Thymus (tissue), 11 donors: ENCODE results near the gene SEC22A. TPM values are rescaled to one million over a fixed set of nuclear protein-coding genes. Genes with fewer than 3 reads are reported as not detected.

ENCODE experiments used
- DNase-seq, 9 donors: peaks; one replicate each; pipeline ENCODE4 v3.0.0-alpha.2; 2013; ENCODE audit warnings: low spot score in 9 of 9, low read depth in 6 of 9, missing footprints in 1 of 9
- H3K27ac ChIP-seq, 2 donors: one replicate each; pipeline ENCODE4 v1.5.1; 2013; ENCODE audit warnings: control low read depth in 1 of 2, low read depth in 1 of 2, low read length in 1 of 2, mild to moderate bottlenecking in 1 of 2, moderate library complexity in 1 of 2
- H3K27me3 ChIP-seq, 2 donors: one replicate each; pipeline ENCODE4 v1.5.1; 2013; ENCODE audit warnings: low read length in 1 of 2; ENCODE audit not compliant: control insufficient read depth in 2 of 2, insufficient read depth in 1 of 2
- H3K36me3 ChIP-seq, 2 donors: one replicate each; pipeline ENCODE4 v1.5.1; 2013; ENCODE audit warnings: low read length in 1 of 2, mild to moderate bottlenecking in 1 of 2, moderate library complexity in 1 of 2; ENCODE audit not compliant: control insufficient read depth in 2 of 2, insufficient read depth in 2 of 2
- H3K4me1 ChIP-seq, 2 donors: one replicate each; pipeline ENCODE4 v1.5.1; 2013; ENCODE audit warnings: low read length in 2 of 2; ENCODE audit not compliant: control insufficient read depth in 2 of 2, insufficient read depth in 2 of 2
- H3K4me3 ChIP-seq, 2 donors: one replicate each; pipeline ENCODE4 v1.5.1; 2013; ENCODE audit warnings: low read length in 2 of 2, control low read depth in 1 of 2, mild to moderate bottlenecking in 1 of 2
- H3K9me3 ChIP-seq, 2 donors: one replicate each; pipeline ENCODE4 v1.5.1; 2013; ENCODE audit warnings: low read length in 1 of 2, mild to moderate bottlenecking in 1 of 2; ENCODE audit not compliant: control insufficient read depth in 2 of 2, insufficient read depth in 1 of 2
- WGBS: extraction: QIAGEN DNeasy Blood & Tissue Kit; methylation state at CpG from one replicate; pipeline ENCODE4 v1.1.7; 2013; 5-methylcytosine and 5-hydroxymethylcytosine counted together
- polyA plus RNA-seq: library from polyadenylated mRNA; stranded (reverse); fragments of 200-250 nt; gene quantifications from one replicate; pipeline ENCODE4 v1.2.3, GENCODE V29; 2013
- total RNA-seq: library from RNA; stranded (reverse); fragments of 120-200 nt; gene quantifications from one replicate; pipeline ENCODE4 v1.2.4, GENCODE V29; 2013
- donor health status: healthy.

SEC22A gene
- total and polyA plus RNA-seq, 2 donors, result 15.8 to 23.2 TPM

GRCh38 chr3:123299581-123299980 lies 97.8 kb downstream of the SEC22A start:
- H3K9me3 ChIP-seq, result no peaks in the 10 kb centered on the region
- no peak for DNase-seq
- no peaks in the 10 kb centered on the region for H3K4me1 ChIP-seq
- no peaks in the 10 kb centered on the region for H3K27me3 ChIP-seq
- H3K4me3 ChIP-seq, result no peak overlapping the region
- 71% methylated on average over 8 of the region's 8 CpGs for WGBS
- no peak overlapping the region for H3K27ac ChIP-seq
- no peaks in the 10 kb centered on the region for H3K36me3 ChIP-seq

- 97% methylated on average over 16 of the region's 16 CpGs for WGBS
- no peaks in the 10 kb centered on the region for H3K36me3 ChIP-seq
- no peaks in the 10 kb centered on the region for H3K9me3 ChIP-seq
- no peak for DNase-seq
- H3K4me3 ChIP-seq, result no peak overlapping the region
- H3K27me3 ChIP-seq, result no peaks in the 10 kb centered on the region
- no peaks in the 10 kb centered on the region for H3K4me1 ChIP-seq
- no peak overlapping the region for H3K27ac ChIP-seq
Measured at GRCh38 chr3:123300056-123300455, 98.3 kb downstream of the SEC22A start.

- H3K4me1 ChIP-seq, result no peaks in the 10 kb centered on the region
- H3K36me3 ChIP-seq, result no peaks in the 10 kb centered on the region
- no peak overlapping the region for H3K27ac ChIP-seq
- H3K27me3 ChIP-seq, result peaks cover 0 to under 1% of the 10 kb centered on the region in 2 donors
- no peaks in the 10 kb centered on the region for H3K9me3 ChIP-seq
- H3K4me3 ChIP-seq, result no peak overlapping the region
- 90% methylated on average over 8 of the region's 8 CpGs for WGBS
- no peak for DNase-seq
Measured at GRCh38 chr3:123300583-123300982, 98.8 kb downstream of the SEC22A start.

- no peak for DNase-seq
- H3K36me3 ChIP-seq, result no peaks in the 10 kb centered on the region
- 69% methylated on average over 4 of the region's 4 CpGs for WGBS
Measured at GRCh38 chr3:123301331-123302184, 99.8 kb downstream of the SEC22A start.

GRCh38 chr3:123302961-123303360 lies 101.2 kb downstream of the SEC22A start:
- no peaks in the 10 kb centered on the region for H3K4me1 ChIP-seq
- WGBS, result 85% methylated on average over 14 of the region's 14 CpGs
- no peak overlapping the region for H3K4me3 ChIP-seq
- no peaks in the 10 kb centered on the region for H3K36me3 ChIP-seq
- no peaks in the 10 kb centered on the region for H3K9me3 ChIP-seq
- no peak for DNase-seq
- no peak overlapping the region for H3K27ac ChIP-seq
- peaks cover 0 to 3% of the 10 kb centered on the region in 2 donors for H3K27me3 ChIP-seq

More at GRCh38 chr3:123301331-123302184, 99.8 kb downstream of the SEC22A start:
- Histone ChIP-seq H3K4me1 (no peaks in the 10 kb centered on the region), H3K27me3 (peaks cover 0 to 3% of the 10 kb centered on the region in 2 donors), H3K27ac (no peak overlapping the region), H3K4me3 (no peak overlapping the region), H3K9me3 (no peaks in the 10 kb centered on the region)

GRCh38 chr3:123303976-123304560 lies 102.3 kb downstream of the SEC22A start:
- DNase-seq, result no peak
- Histone ChIP-seq H3K4me1 (no peaks in the 10 kb centered on the region), H3K4me3 (no peak overlapping the region), H3K9me3 (no peaks in the 10 kb centered on the region), H3K36me3 (no peaks in the 10 kb centered on the region), H3K27me3 (peaks cover 0 to 3% of the 10 kb centered on the region in 2 donors), H3K27ac (no peak overlapping the region)
- 94% methylated on average over 15 of the region's 15 CpGs for WGBS

- 98% methylated on average over 2 of the region's 2 CpGs for WGBS
- no peaks in the 10 kb centered on the region for H3K9me3 ChIP-seq
- no peak overlapping the region for H3K4me3 ChIP-seq
- no peaks in the 10 kb centered on the region for H3K4me1 ChIP-seq
- peaks cover 0 to 3% of the 10 kb centered on the region in 2 donors for H3K27me3 ChIP-seq
- no peaks in the 10 kb centered on the region for H3K36me3 ChIP-seq
- H3K27ac ChIP-seq, result no peak overlapping the region
- no peak for DNase-seq
Measured at GRCh38 chr3:123305192-123305591, 103.4 kb downstream of the SEC22A start.

- Histone ChIP-seq H3K4me1 (peaks cover 0 to 3% of the 10 kb centered on the region in 2 donors), H3K9me3 (no peaks in the 10 kb centered on the region), H3K27me3 (peaks cover 0 to 6% of the 10 kb centered on the region in 2 donors), H3K36me3 (no peaks in the 10 kb centered on the region), H3K27ac (no peak overlapping the region), H3K4me3 (no peak overlapping the region)
- 94% methylated on average over 5 of the region's 5 CpGs for WGBS
- no peak for DNase-seq
Measured at GRCh38 chr3:123307064-123307463, 105.3 kb downstream of the SEC22A start.

- Histone ChIP-seq H3K27ac (no peak overlapping the region), H3K27me3 (peaks cover 0 to 18% of the 10 kb centered on the region in 2 donors), H3K36me3 (no peaks in the 10 kb centered on the region), H3K4me3 (no peak overlapping the region), H3K9me3 (peaks cover 0 to 4% of the 10 kb centered on the region in 2 donors), H3K4me1 (peaks cover 0 to 3% of the 10 kb centered on the region in 2 donors)
- WGBS, result 95% methylated on average over 8 of the region's 8 CpGs
- no peak for DNase-seq
Measured at GRCh38 chr3:123310186-123310585, 108.4 kb downstream of the SEC22A start.
